Ovary (tissue), 9 donors: ENCODE measurements around the gene IGF2BP2. TPM values are rescaled to one million over a fixed set of nuclear protein-coding genes. Genes with fewer than 3 reads are reported as not detected.

Experiments used
- DNase-seq, 5 donors: peaks; one replicate each; pipeline ENCODE4 v3.0.0-alpha.2; 2019 to 2020
- H3K27ac ChIP-seq, 2 donors: fragments of 200-600 bp; one replicate each; pipeline versions ENCODE4 v1.5.1 to v1.8.0; 2019 to 2022
- H3K27me3 ChIP-seq: fragments of 200-600 bp; one replicate; pipeline ENCODE4 v1.8.0; 2022
- H3K36me3 ChIP-seq: fragments of 200-600 bp; sonication (generic); one replicate; pipeline ENCODE4 v1.5.1; 2019
- H3K4me1 ChIP-seq: one replicate; pipeline ENCODE4 v1.8.1; 2013; ENCODE audit warnings: mild to moderate bottlenecking, moderate library complexity; ENCODE audit not compliant: insufficient read depth
- H3K4me3 ChIP-seq: fragments of 200-600 bp; sonication (generic); one replicate; pipeline ENCODE4 v1.5.1; 2017
- H3K9me3 ChIP-seq, 2 donors: fragments of 200-600 bp in 1 of 2; sonication (generic) in 1 of 2; one replicate each; pipeline versions ENCODE4 v1.5.1 to v1.8.1; 2013 to 2019; ENCODE audit warnings: mild to moderate bottlenecking in 1 of 2, moderate library complexity in 1 of 2
- EP300 ChIP-seq: sonication (generic); formaldehyde crosslinking; IDR thresholded peaks from one replicate; pipeline ENCODE4 v1.6.1; 2017; ENCODE audit warnings: antibody characterized with exemption
- POLR2A ChIP-seq: fragments of 450-650 bp; IDR thresholded peaks from one replicate; pipeline ENCODE4 v1.6.1; 2017; ENCODE audit warnings: antibody characterized with exemption, mild to moderate bottlenecking, moderate library complexity
- WGBS, 3 donors: extraction: QIAGEN DNeasy Blood & Tissue Kit in 1 of 3; methylation state at CpG; one replicate each; pipeline versions ENCODE4 v1.1.5 to v1.1.7; 2013 to 2017; 5-methylcytosine and 5-hydroxymethylcytosine counted together
- intact Hi-C, 4 donors: fragments of 100-400 bp; cut with DNase I; formaldehyde crosslinking; loops; one replicate each; pipeline versions ENCODE4 v1.11.0 to v1.15.1; 2022 to 2023
- polyA plus RNA-seq, 2 donors: library from polyadenylated mRNA; stranded (reverse); fragments of 200-250 nt in 1 of 2; fragments of 350-450 nt in 1 of 2; fragmentation: Illumina TruSeq in 1 of 2; extraction: RNeasy Lipid Tissue Mini Kit (QIAGEN cat#74804) in 1 of 2; gene quantifications; one replicate each; pipeline ENCODE4 v1.2.3, GENCODE V29; 2013 to 2014
- total RNA-seq, 7 donors: library from RNA; depleted of rRNA in 2 of 7; stranded (reverse); fragments of >200 nt in 2 of 7; fragmentation: NEBNext Ultra II Directional in 3 of 7; extraction: Animal tissue kit (Norgen Biotek cat#: 25700) in 3 of 7; gene quantifications; one replicate each; pipeline versions ENCODE4 v1.1.0 to v1.2.4, GENCODE V29; 2016 to 2023
- TF ChIP-seq, protein P1 (sequence below), 3 donors: fragments of 450-650 bp in 2 of 3; fragments of 200-600 bp in 1 of 3; IDR thresholded peaks; one replicate each; pipeline versions ENCODE4 v1.5.1 to v1.8.0; 2016 to 2022; ENCODE audit warnings: antibody characterized with exemption in 3 of 3, mild to moderate bottlenecking in 1 of 3
- donor health status: DM: no; HTN: no; CAD: no; lungs with moderate emphysema.
- donor health status: DM: no; HTN: no; CAD: no.
- donor health status: Bipolar disorder and iron deficiency.
- donor health status: DM: yes; HTN: yes; CAD: no.
- donor health status: DM: no; HTN: no; CAD: no.
- donor health status: DM: yes; HTN: yes; CAD: no.

The IGF2BP2 gene
- total and polyA plus RNA-seq, 9 donors, result 4.6 to 31.1 (median 13.7) TPM

DNA sequence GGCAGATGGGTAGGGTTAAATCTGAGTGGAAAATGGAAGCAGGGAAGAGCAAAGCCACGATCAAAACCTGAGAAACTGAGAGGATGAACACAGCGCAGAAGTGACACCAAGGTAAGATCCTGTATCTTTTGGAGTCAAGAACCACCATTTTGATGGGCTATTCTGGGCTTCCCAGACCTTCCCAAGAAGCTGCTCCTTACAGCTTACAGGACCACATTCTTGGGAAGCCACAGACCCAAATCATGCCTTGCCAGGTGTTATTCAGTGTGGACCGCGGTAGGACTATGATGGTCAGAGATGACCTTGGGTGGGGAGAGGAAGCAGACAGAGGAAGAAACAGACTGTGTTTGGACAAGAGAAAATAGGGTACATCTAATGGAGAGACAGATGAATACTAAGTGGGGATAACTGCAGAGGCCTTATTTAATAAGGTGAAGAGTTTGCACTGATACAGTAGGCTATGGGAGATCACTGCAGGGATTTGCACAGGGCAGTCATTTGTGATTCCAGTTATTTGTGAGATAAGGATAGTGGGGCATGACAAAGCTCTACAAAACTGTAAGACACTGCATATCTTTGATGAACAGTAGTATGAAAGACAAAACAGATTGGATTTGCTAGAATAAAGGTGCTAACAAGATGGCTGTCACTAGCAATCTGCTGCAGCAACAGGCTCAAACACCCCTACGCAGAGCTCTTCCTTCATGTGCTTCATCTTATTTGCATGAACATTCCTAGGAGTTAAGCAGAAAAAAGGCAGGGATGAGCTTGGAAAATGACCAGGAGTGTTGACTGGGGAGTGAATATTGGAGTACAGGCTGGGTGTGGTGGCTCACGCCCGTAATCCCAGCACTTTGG, 105.9 kb downstream of the IGF2BP2 start:
- 82 to 89% (median 82%) methylated on average over 7 of the region's 7 CpGs for WGBS, 3 donors
- Histone ChIP-seq H3K4me3 (no peak overlapping the region), H3K4me1 (no peaks in the 10 kb centered on the region), H3K27me3 (no peaks in the 10 kb centered on the region), H3K9me3 (no peaks in the 10 kb centered on the region), H3K27ac (no peak overlapping the region), H3K36me3 (no peaks in the 10 kb centered on the region)
- intact Hi-C loops, result no loop called here
- no peak for DNase-seq
- TF ChIP-seq, protein P1, sequence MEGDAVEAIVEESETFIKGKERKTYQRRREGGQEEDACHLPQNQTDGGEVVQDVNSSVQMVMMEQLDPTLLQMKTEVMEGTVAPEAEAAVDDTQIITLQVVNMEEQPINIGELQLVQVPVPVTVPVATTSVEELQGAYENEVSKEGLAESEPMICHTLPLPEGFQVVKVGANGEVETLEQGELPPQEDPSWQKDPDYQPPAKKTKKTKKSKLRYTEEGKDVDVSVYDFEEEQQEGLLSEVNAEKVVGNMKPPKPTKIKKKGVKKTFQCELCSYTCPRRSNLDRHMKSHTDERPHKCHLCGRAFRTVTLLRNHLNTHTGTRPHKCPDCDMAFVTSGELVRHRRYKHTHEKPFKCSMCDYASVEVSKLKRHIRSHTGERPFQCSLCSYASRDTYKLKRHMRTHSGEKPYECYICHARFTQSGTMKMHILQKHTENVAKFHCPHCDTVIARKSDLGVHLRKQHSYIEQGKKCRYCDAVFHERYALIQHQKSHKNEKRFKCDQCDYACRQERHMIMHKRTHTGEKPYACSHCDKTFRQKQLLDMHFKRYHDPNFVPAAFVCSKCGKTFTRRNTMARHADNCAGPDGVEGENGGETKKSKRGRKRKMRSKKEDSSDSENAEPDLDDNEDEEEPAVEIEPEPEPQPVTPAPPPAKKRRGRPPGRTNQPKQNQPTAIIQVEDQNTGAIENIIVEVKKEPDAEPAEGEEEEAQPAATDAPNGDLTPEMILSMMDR (IDR thresholded peaks at IDR 0.05), result no peak
- TF ChIP-seq POLR2A (no peak), EP300 (no peak)

DNA sequence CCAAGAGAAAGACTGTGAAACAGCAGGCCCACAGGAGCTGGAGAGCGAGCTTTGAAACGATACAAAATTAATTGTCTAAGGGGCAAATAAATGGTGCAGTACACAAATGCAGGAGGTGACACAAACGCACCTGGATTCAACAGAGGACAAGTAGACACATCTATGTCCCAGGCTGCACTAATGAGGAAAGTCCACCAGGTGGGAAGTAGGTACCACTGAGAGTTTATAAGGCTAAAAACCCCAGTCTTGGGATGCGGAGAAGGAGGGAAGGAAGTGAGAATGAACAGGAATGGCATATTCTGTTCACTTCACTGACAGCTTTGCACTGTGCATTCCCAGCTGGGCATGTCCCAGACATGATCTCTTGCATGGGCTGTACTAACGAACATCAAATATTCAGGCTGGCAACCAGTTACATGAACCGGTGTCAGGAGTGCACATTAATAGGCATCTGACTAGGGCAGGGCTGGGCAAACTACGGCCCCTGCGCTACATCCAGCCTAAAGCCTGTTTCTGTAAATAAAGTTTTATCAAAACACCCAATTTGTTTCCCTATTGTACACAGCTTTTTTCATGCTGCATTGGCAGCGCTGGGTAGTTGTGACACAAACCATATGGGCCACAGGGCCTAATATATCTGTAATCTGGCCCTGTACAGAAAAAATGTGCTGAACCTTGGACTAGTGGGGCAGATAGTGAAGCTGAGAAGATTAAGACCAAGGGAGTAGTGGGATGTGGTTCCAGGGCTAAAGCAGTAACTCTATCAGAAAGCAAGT, 107.0 kb downstream of the IGF2BP2 start:
- whole genome bisulfite sequencing, 3 donors, result 82 to 87% (median 83%) methylated on average over 9 of the region's 9 CpGs
- Histone ChIP-seq H3K4me3 (no peak overlapping the region), H3K9me3 (no peaks in the 10 kb centered on the region), H3K27ac (no peak overlapping the region), H3K4me1 (no peaks in the 10 kb centered on the region), H3K36me3 (no peaks in the 10 kb centered on the region), H3K27me3 (no peaks in the 10 kb centered on the region)
- intact Hi-C loops, result no loop called here
- DNase-seq, result no peak
- TF ChIP-seq, protein P1 (IDR thresholded peaks at IDR 0.05), result no peak
- TF ChIP-seq POLR2A (no peak), EP300 (no peak)

DNA sequence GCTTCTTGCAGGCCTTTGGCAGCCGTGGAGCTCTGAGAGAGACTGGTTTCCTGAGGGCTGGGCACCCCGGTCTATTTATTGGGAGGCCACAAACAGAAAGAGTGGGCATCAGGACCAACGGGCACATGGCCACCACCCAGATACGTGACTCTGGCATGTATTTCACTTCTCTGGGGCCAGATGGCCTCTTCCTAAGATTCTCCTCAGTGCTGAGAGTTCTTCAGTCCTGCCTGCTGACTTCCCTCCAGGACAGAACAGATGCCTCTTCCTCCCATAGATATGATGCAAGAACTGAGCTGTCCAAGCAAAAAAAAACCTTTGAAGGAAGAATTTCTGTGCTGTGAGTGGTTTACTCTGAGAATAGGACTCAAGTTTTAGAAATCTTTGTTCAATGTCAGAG, 107.7 kb downstream of the IGF2BP2 start:
- H3K4me3 ChIP-seq, result no peak overlapping the region
- WGBS, 3 donors, result 54 to 56% (median 55%) methylated on average over 4 of the region's 4 CpGs
- TF ChIP-seq POLR2A (no peak), EP300 (no peak)
- TF ChIP-seq, protein P1 (IDR thresholded peaks at IDR 0.05), result no peak
- no peak overlapping the region for H3K27ac ChIP-seq
- no peaks in the 10 kb centered on the region for H3K36me3 ChIP-seq
- DNase-seq, result no peak
- no peaks in the 10 kb centered on the region for H3K27me3 ChIP-seq
- no peaks in the 10 kb centered on the region for H3K9me3 ChIP-seq
- no peaks in the 10 kb centered on the region for H3K4me1 ChIP-seq
- intact Hi-C loops, result no loop called here

DNA sequence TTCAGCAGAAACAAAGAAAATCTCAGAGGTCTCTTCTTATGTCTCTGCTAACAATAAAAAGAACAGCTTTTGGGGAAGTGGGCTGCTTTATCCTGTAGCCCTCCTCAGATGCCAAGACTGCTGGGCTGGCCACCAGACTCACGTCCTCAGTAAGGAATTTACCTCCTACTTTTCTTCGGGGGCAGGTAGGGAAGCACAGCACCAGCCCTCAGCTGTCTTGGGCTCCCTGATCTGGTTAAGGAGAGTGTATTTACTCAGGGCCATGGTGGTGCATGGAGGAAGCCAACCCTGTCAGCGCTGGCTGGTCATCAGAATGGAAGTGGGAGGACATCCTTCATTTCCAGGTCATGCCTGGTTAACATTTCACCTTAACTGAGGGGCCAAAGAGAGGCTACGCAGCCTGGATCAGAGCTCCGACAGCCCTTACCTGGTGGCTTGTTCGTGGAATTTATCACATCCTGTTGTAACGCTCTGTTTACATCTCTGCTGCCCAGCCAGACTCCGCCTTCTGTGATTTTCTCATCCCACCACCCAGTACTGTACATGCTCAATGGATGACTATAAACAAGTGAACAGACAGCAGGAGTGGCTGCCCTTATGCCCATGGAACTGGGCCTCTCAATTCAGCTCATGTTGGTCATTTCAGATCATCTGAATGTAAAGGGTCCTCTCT, 108.3 kb downstream of the IGF2BP2 start:
- H3K27ac ChIP-seq, result no peak overlapping the region
- no peak for DNase-seq
- WGBS, 3 donors, result 69 to 75% (median 72%) methylated on average over 8 of the region's 8 CpGs

More for the DNA sequence above, 108.3 kb downstream of the IGF2BP2 start:
- no peaks in the 10 kb centered on the region for H3K9me3 ChIP-seq
- intact Hi-C loops, result no loop called here
- no peaks in the 10 kb centered on the region for H3K4me1 ChIP-seq
- TF ChIP-seq EP300 (no peak), POLR2A (no peak)
- TF ChIP-seq, protein P1 (IDR thresholded peaks at IDR 0.05), result no peak
- H3K36me3 ChIP-seq, result no peaks in the 10 kb centered on the region
- no peaks in the 10 kb centered on the region for H3K27me3 ChIP-seq
- H3K4me3 ChIP-seq, result no peak overlapping the region
